Activated CD4-positive, CD25-positive, alpha-beta regulatory T cell treated with anti-CD3 and anti-CD28 coated beads, Interleukin-2, amount 50 U/mL, for 24 hours (primary cell): ENCODE measurements around the gene UBFD1.
A peak's percentile ranks its signal among the peaks of the same experiment; 100 is the strongest.
"Not testable (repeated sequence)": the region's sequence is repeated elsewhere in the genome, so short reads cannot be mapped to it uniquely, and the experiment has no call there.

Experiments used
- ATAC-seq, 2 donors: fragments of 150-1000 bp; cut with Tn5 transposase; one replicate each; pipeline ENCODE4 v1.10.0; 2021; ENCODE audit warnings: mild to moderate bottlenecking in 1 of 2, moderate library complexity in 1 of 2

The UBFD1 gene

GRCh38 chr16:23556881-23557778, at the start of gene UBFD1, which contains the start of gene EARS2:
TSS of gene UBFD1 (plus strand) at chr16:23557727. CDS start at chr16:23557743, 16 bp downstream.
TSS of gene EARS2 (minus strand) at chr16:23557350. CDS start at chr16:23557343, 7 bp downstream.
- peak; percentile 92 to 95 for ATAC-seq

GRCh38 chr16:23508589-23509440, 48.7 kb upstream of the UBFD1 start:
- ATAC-seq, result no peak

GRCh38 chr16:23509441-23509754, 48.1 kb upstream of the UBFD1 start:
- no peak for ATAC-seq

GRCh38 chr16:23509782-23510163, 47.8 kb upstream of the UBFD1 start:
- ATAC-seq, result peak in 1 of 2 donors; percentile 12

- peak; percentile 90 to 92 for ATAC-seq
Observed at GRCh38 chr16:23510164-23510914, 47.2 kb upstream of the UBFD1 start, which contains the start of gene GGA2. TSS of gene GGA2 (minus strand) at chr16:23510494. CDS start at chr16:23510411, 83 bp downstream.

- ATAC-seq, result not testable (repeated sequence)
Observed at GRCh38 chr16:23510915-23511270, 46.6 kb upstream of the UBFD1 start.

- ATAC-seq, result no peak
Observed at GRCh38 chr16:23511731-23512130, 45.8 kb upstream of the UBFD1 start.

DNA sequence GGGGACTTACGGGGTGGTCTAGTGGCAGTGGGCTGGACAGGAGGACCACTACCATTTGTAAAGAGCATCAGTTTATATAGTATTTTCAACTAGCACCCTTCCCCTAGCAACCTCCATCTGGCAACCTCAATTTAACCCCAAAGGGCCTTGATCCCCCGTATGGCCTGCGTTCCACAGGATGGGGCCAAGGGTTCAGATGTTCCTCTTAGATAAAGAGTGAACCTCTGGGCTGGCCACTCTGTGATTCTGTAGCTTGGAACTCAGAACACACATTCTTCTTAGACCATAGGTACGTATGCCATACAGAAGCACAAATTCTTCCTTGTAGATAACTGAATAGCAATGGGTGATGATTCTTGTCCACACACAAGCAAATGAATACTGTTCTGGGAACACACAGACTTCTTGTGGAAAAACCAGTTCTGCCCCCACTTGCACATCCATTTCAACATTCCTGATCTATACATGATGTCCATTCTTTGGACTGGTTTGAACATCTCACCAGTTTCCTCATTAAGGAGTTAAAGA, 45.3 kb upstream of the UBFD1 start:
- no peak for ATAC-seq

- peak; percentile 21 to 42 for ATAC-seq
Observed at GRCh38 chr16:23514381-23515152, 43.0 kb upstream of the UBFD1 start.

- ATAC-seq, result no peak
Observed at GRCh38 chr16:23515881-23516280, 41.6 kb upstream of the UBFD1 start.

- ATAC-seq, result no peak
Observed at GRCh38 chr16:23516366-23517137, 41.0 kb upstream of the UBFD1 start.

DNA sequence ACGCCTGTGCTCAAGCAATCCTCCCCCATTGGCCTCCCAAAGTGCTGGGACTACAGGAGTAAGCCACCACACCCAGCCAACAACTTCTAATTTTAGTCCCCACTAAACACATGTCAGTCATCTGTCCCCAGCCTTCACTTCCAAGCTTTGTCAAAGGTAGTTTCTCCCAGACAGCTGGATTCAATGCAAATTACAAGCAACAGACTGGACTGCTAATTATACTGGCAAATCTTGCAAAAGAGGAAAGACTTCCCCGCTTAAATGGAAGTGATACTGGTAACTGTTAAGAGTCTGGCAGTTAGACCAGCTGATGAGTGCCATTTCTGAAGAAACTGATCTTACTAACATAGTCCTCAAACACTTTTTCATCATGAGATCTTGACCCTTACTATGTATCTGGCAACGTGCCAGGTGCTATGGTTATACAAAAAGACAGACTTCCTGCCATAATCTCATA, 39.1 kb upstream of the UBFD1 start:
- no peak for ATAC-seq

DNA sequence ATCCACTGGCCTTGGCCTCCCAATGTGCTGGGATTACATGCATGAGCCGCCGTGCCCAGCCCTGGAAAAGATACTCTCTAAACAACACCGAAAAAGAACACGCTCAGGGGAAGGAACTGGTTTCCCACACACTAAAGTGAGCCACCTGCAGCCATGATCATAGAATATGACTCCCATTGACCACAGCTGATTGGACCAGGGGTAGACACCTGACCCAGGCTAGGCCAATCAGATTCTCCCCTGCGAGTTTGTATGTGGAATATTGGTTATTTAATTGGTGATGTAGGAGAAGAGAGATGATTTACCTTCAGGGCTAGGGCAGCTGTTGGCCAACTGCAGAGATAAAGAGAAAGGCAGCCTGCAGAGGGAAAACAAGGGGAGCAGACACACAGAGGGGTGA, 38.2 kb upstream of the UBFD1 start:
- no peak for ATAC-seq

- ATAC-seq, result no peak
Observed at GRCh38 chr16:23520500-23520899, 37.0 kb upstream of the UBFD1 start.

- ATAC-seq, result no peak
Observed at GRCh38 chr16:23521037-23521743, 36.3 kb upstream of the UBFD1 start.

GRCh38 chr16:23521965-23522364, 35.6 kb upstream of the UBFD1 start:
- ATAC-seq, result no peak

DNA sequence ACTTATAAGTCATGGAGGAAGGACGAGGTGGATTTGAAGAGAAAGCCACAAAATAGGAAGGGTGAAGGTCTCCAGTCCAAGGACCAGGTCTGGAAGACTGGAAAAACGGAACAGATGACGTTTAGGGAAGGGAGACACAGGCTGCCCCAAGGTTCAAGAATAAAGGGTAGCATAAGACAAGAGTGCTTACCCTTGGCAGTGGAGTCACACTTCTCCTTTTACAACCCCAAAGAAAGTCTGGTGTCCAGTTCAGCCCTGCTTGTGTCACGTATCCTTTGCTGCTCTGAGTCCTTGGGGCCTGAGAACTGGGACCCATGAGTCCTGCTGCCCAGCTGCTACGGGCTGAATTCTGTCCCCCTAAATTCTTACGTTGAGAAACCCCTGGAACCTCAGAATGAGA, 34.2 kb upstream of the UBFD1 start:
- ATAC-seq, result no peak

DNA sequence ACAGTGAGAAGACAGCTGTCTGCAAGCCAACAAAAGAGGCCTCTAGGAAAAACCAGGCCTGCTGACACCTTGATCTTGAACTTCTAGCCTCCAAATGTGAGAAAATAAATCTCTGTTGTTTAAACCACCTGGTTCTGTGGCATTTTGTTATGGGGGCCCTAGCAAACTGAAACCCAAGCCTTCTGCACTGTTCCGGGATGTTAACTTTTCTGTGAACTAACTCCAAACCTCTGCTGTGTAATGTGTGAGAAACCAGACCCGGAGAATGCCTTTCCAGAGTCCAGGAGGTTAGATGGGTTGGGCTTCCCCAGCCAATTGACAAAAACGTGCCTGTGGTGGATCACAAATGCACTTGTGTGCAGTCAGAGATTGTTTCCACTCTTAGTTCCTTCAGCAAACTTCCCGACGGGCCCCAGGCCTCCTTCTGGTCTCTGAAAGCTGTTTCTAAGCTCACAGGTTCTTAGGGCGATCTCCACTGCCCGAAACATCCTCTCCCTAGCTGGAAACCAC, 33.6 kb upstream of the UBFD1 start:
- ATAC-seq, result no peak

- ATAC-seq, result no peak
Observed at GRCh38 chr16:23524886-23525285, 32.6 kb upstream of the UBFD1 start.
